GM18505 (cell line): ENCODE results near the gene C16orf90.
A peak's percentile ranks its signal among the peaks of the same experiment; 100 is the strongest.

ENCODE experiments used
- ATAC-seq: cut with Tn5 transposase; IDR thresholded peaks from one replicate; pipeline ENCODE4 v1.9.1; 2021; ENCODE audit not compliant: unreplicated experiment
- POLR2A ChIP-seq: IDR thresholded peaks from 4 replicates; pipeline ENCODE4 v1.6.1; 2011; ENCODE audit warnings: borderline replicate concordance; ENCODE audit not compliant: insufficient read depth, insufficient read length; ENCODE audit errors: extremely low read depth

The C16orf90 gene

GRCh38 chr16:3458278-3458851, 36.9 kb downstream of the C16orf90 start:
- ATAC-seq = peak; percentile 22
- TF ChIP-seq POLR2A = no peak

GRCh38 chr16:3457434-3458252, 37.6 kb downstream of the C16orf90 start:
- ATAC-seq = peak; percentile 75
- peak; percentile 84 for TF ChIP-seq POLR2A

- TF ChIP-seq POLR2A = no peak
- ATAC-seq = no peak
Observed at GRCh38 chr16:3454631-3455147, 40.6 kb downstream of the C16orf90 start.

- no peak for ATAC-seq
- no peak for TF ChIP-seq POLR2A
Observed at GRCh38 chr16:3454093-3454492, 41.2 kb downstream of the C16orf90 start.

GRCh38 chr16:3444032-3444388, 51.3 kb downstream of the C16orf90 start:
- peak; percentile 37 for ATAC-seq
- no peak for TF ChIP-seq POLR2A
